A549 treated with dexamethasone at 1 μM for 4 hours (cell line): ENCODE data around the gene PNPLA6. TPM values are rescaled to one million over a fixed set of nuclear protein-coding genes. Genes with fewer than 3 reads are reported as not detected.

ENCODE experiments used
- total RNA-seq: library from RNA; stranded (reverse); fragments of 200-300 nt; extraction: Qiagen RNA extraction; gene quantifications from 5 replicates; pipeline ENCODE4 v1.2.3, GENCODE V29; 2022

PNPLA6 gene
- 24.0 to 42.0 TPM (median 40.3 TPM) in 5 replicates for total RNA-seq

GRCh38 chr19:7535047-7535997 lies at the start of gene PNPLA6:
Gene PNPLA6, plus strand, starts transcription at chr19:7535717. Its CDS starts 72 bp downstream, at chr19:7535789.

GRCh38 chr19:7488736-7489353 lies 46.7 kb upstream of the PNPLA6 start, which contains the start of gene PEX11G:
Gene PEX11G, minus strand, starts transcription at chr19:7489035. Its CDS starts 25 bp downstream, at chr19:7489010.

GRCh38 chr19:7515645-7516151 lies 19.8 kb upstream of the PNPLA6 start, which contains the start of gene ZNF358:
Gene ZNF358, plus strand, starts transcription at chr19:7516103. Its CDS starts 3,140 bp downstream, at chr19:7519243.

GRCh38 chr19:7522072-7522922 lies 13.2 kb upstream of the PNPLA6 start, which contains the start of gene MCOLN1:
Gene MCOLN1, plus strand, starts transcription at chr19:7522624. Its CDS starts 127 bp downstream, at chr19:7522751.

GRCh38 chr19:7595466-7596133 lies 60.1 kb downstream of the PNPLA6 start, which contains the start of gene CAMSAP3:
Gene CAMSAP3, plus strand, starts transcription at chr19:7595863. Its CDS starts 140 bp downstream, at chr19:7596003.

Other genes starting within 250 kb of the PNPLA6 start
- 2.5 to 4.7 TPM (median 3.8 TPM) in 5 replicates for gene INSR, start 241.3 kb upstream of the PNPLA6 start, total RNA-seq
- gene ARHGEF18, start 186.8 kb upstream of the PNPLA6 start, total RNA-seq: 50.2 to 86.6 TPM (median 76.5 TPM) in 5 replicates
- gene PEX11G, start 46.7 kb upstream of the PNPLA6 start, total RNA-seq: 1.8 to 2.1 TPM (median 1.9 TPM) in 5 replicates
- gene ZNF358, start 19.6 kb upstream of the PNPLA6 start, total RNA-seq: 17.7 to 24.8 TPM (median 22.3 TPM) in 5 replicates
- 9.6 to 12.8 TPM (median 11.7 TPM) in 5 replicates for gene MCOLN1, start 13.1 kb upstream of the PNPLA6 start, total RNA-seq
- gene CAMSAP3, start 60.1 kb downstream of the PNPLA6 start, total RNA-seq: 3.7 to 7.6 TPM (median 6.1 TPM) in 5 replicates
- gene XAB2, start 93.8 kb downstream of the PNPLA6 start, total RNA-seq: 18.9 to 29.4 TPM (median 26.3 TPM) in 5 replicates
- gene PET100, start 94.1 kb downstream of the PNPLA6 start, total RNA-seq: 44.7 to 84.3 TPM (median 46.8 TPM) in 5 replicates
- not detected in 5 replicates for gene PCP2, start 98.0 kb downstream of the PNPLA6 start, total RNA-seq
- 28.4 to 45.3 TPM (median 38.6 TPM) in 5 replicates for gene STXBP2, start 101.4 kb downstream of the PNPLA6 start, total RNA-seq
- not detected in 5 replicates for gene RETN, start 133.3 kb downstream of the PNPLA6 start, total RNA-seq
- not detected in 5 replicates for gene MCEMP1, start 141.4 kb downstream of the PNPLA6 start, total RNA-seq
- 50.6 to 101 TPM (median 96.9 TPM) in 5 replicates for gene TRAPPC5, start 145.1 kb downstream of the PNPLA6 start, total RNA-seq
- gene FCER2, start 166.4 kb downstream of the PNPLA6 start, total RNA-seq: not detected in 5 replicates
- gene CLEC4G, start 196.4 kb downstream of the PNPLA6 start, total RNA-seq: not detected in 5 replicates
- gene CD209, start 211.8 kb downstream of the PNPLA6 start, total RNA-seq: not detected in 5 replicates
- gene CLEC4M, start 227.5 kb downstream of the PNPLA6 start, total RNA-seq: not detected in 5 replicates